Activated CD4-positive, CD25-positive, alpha-beta regulatory T cell treated with anti-CD3 and anti-CD28 coated beads, Interleukin-2, amount 50 U/mL, for 72 hours (primary cell): Measurements from ENCODE around the gene GNG8.

Experiments used
- DNase-seq: peaks from one replicate; pipeline ENCODE4 v3.0.0; 2021

The GNG8 gene

DNA sequence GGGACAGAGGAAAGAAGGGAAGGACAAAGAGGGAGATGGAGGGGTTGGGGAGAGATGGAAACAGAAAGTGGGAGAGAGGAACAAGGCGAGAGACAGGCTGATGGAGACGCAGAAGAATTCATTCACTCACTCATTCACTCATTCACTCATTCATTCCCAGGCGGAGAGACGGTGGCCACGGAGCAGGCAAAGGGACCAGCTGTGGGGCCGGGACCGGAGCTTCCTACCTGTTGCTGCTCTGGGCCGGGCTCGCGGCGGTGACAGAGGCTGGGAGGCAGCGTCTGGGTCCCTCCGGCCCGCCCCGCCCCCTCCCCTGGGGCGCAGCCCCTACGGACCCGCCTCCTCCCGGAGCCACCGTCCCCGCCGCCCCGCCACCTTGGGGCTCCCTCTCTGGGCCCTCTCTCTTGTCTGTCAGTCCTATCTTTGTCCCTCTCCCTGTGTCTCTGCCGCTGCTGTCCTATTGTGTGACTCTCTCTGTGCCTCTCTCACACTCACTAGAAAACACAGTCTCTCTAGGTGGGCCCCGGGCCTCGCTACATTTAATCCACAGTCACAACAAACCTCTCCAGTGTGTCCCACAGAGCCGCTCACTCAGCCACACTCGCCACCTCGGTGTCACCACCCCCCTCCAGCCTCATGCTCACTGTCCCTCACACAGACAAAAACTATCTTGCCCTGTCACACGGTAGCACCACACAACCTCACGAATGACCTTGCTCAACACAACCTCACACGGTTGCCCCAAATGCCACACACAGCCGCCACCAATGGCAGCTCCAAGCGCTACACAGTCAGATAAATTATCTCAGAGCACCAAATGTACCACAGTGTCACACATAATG is at the start of gene GNG8:
Gene GNG8 (minus strand): TSS at position 283 of the 842 bp plus-strand sequence. CDS start 1,520 bp downstream, outside the sequence.
- DNase-seq = no peak

DNA sequence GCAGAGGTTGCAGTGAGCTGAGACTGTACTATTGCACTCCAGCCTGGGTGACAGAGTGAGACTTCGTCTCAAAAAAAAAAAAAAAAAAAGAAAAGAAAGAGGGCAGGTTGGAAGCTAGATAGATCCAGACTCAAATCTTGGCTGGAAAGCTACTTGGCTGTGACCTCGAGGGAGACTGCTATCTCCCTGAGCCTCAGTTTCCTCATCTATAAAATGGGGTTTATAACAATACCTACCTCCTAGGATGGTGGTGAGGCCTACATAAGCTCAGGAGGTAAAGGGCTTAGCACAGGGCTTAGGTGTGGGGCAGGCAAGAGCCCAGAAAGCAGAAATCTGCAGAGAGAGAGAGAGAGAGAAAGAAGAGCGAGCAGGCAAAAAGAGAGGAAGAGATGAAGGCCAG is 49.2 kb upstream of the GNG8 start:
- DNase-seq = no peak

DNA sequence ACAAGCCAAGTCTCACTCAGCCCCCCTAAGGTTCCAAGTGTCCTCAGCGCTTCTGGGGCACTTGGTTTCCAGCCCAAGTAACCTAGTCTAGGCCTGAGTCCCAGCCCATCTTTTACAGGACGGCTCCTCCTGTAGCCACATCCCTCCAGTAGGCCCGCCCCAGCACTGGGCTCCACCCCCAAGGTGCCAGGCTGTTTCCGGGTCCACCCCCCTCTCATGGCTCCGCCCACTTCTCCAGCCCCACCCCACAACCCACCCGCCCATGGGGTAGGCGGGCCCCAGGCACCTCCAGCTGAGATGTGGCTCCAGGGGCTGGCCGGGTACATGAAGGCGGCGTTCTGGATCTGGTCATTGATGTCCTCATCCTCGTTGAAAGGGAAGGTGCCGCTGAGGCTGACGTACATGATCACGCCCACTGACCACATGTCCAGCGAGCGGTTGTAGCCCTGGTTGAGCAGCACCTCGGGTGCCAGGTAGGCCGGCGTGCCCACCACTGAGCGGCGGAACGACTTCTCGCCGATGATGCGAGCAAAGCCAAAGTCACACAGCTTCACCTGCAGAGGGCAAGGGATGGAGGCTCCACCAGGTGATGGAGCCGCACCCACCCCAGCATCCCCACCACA is 42.2 kb upstream of the GNG8 start:
- peak; percentile 69 for DNase-seq

DNA sequence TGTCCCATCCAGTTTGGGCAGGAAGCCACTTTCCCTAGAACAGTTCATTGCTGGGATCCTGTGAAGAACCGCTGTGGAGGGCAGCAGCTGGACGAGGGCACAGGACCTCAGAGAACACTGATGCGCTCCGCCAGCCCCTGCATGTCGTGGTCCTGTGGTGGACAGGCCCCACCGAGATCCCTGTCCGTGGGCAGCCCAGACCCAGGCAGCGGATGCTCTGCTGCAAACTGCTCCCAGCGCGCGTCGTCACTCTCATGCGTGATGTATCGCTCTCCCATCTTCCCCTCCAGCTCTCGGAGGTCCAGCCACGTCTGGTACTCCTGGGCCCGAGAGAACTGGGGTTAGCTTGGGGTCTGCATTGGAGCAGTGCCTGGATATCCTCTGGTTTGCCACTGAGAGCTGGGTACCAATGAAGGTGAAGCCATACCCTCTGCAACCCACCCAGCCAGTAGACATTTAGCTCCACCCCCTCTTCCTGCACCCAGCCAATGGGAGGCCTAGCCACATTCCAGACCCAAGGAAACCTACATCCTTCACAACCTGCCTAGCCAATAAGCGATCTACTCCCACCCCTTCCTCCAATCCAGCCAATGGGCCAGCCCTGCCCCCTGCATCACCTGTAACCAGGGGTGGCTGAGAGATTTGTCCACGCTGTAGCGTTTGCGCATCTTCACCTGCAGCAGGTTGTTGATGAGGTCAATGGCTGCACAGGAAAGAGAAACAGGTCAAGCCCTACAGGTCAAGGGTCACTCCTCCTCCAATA is 38.6 kb upstream of the GNG8 start:
- no peak for DNase-seq

DNA sequence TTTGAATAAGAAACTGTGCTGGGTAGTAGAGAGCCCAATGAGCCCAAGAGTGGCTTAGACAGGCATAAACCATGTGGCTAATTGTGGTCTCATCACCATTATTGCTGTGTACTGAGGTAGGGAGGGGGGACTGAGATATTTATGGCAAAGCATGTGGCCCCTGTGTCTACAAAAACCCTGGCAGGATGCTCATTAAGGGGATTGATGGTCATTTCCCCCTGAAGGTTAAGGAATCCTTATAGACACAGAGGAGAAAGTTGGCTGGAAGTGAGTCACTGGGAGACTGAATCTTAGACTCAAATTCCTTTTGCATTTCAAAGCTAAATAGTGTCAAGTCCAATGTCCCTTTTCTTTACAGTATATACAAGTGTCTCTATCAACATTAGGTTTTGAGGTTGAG is 34.8 kb upstream of the GNG8 start:
- no peak for DNase-seq

DNA sequence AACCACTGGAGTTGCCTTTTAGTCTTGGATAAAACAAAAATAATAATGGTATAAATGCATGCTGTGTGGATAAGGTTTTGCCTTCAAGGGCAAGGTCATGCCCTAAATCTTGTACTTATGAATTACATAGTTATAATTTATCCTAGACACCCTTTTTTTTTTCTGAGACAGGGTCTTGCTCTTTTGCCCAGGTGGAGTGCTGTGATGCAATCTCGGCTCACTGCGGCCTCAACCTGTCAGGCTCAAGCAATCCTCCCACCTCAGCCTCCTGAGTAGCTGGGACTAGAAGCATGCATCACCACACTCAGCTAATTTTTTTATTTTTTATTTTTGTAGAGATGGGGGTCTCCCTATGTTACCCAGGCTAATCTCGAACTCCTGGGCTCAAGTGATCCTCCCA is 32.7 kb upstream of the GNG8 start:
- DNase-seq = no peak

DNA sequence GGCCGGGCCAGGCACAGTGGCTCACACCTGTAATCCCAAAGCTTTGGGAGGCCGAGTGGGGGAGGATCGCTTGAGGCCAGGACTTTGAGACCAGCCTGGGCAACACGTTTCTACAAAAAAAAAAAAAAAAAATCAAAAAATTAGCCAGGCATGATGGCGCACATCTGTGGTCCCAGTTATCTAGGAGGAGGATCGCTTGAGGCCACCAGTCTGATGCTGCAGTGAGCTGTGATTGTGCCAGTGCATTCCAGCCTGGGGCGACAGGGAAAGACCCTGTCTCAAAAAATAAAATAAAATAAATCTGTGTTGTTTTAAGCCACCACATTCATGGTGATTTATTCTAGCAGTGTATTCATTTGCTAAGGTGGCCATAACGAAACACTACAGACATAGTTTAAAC is 29.1 kb upstream of the GNG8 start:
- no peak for DNase-seq

DNA sequence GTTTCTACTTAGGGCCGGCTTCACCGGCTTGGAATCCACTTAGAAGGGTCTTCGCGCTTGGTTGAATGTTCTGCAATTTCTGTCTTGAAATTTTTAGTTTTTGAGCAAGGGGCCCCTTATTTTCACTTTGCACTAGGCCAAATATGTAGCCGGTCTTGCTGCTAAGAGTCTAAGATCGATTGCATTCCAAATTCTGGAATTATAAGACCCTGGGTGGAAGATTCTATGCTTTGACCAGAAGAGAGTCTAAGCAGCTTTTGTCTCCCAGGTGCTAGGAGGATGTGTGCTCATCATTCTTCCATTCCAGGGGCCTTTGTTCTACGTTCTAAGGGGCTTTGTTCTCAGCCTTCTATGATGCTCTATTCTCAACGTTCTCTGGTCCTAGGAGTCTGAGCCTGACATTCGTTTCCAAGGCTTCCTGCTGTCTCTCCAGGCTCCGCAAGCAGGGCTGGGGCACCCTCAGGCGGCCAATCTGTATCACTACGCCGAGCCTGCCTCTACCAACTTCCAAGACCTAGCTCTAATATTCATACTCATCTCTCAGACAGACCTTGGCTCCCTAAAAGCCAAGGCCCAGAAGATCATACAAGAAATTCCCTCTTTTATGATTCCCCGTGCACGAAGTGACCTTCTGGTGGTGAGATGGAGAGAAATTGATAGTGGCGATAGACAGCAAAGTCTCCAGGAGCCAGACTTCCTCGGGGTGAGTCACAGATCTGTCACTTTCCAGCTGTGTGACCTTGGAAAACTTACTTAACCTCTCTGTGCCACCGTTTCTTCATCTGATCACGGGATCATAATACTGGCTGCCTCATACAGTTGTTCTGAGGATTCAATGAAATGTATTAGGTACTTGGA is 26.0 kb upstream of the GNG8 start:
- DNase-seq = peak; percentile 64

DNA sequence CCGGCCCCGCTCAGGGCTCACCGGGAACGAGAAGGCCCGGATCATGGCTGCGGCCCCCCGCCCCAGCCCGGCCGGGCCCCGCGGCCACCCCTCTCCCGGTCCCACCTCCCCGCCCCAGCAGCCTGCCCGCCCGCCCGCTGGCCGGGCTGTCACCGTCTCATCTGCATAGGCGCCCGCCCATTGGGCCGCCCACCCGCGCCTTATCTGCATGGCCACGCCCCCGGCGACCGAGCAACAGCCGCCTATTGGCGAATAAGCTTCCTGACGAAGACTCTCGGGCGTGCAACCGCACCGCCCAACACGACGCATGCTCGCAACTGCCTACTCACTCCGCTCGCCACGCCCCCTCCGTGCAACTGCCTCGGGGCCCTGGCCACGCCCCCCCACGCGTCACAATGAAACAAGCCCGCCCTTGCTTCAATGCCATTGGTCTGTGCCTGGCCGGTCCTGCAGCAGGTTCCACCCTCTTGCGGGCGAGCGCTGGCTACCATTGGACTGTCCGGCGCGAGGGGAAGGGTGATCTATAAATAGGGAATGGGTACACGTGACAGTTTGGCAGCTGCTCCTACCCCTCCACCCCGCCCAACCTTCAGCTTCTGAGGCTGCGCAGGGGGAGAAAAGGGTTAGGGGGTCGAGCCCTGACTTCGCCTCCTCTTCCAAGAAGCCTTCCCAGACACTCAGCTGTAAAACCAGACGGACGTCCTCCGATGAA is 25.2 kb upstream of the GNG8 start, which contains the start of gene DACT3:
Gene DACT3 (minus strand): TSS at position 163 of the 712 bp plus-strand sequence. CDS start 118 bp downstream, at position 45.
- peak; percentile 100 for DNase-seq

DNA sequence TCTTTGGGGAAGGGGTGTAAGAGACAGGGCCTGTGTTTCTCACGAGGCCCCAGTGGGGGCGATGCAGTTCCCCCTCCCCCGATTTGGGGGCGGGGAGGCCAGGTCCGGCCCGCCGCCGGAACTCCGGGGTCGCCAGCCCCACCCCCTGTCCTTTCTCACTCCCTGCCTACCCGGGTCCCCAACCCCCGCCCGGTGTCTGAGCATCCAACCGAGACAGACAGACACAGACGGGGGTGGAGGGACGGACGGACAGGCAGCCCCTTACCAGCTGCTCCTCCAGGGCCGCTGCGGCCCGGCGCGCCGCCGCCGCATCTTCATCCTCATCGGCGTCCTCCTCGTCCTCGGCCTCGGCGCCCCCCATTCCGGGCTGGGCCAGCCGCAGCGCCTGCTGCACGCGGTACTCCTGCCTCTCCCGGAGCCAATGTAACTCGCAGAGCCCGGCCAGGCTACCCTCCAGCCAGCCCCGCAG is 24.6 kb upstream of the GNG8 start:
- peak; percentile 41 for DNase-seq

DNA sequence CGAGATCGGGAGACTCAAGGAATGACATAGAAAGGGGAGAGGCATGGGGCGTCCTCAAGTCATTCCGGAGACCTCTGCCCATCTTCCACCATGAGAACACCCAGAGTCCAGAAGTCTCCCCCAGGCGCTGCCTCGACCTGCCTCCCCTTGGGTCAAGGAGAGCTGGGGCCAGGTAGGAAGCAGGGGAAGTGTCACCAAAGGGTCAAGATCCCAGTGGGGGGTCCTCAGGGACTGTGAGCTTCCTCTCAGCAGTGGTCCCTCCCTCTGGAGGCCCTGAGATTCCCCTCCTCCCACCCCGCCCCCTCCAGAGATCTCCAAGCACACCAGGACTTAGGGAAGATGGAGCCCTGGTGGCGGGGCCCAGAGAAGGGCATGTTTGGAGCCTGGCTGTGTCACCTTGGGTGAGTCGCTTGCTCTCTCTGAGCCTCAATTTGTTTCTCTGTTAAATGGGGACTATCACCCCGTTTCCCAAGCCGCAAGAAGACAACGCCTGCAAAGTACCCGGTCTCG is 24.1 kb upstream of the GNG8 start:
- no peak for DNase-seq

DNA sequence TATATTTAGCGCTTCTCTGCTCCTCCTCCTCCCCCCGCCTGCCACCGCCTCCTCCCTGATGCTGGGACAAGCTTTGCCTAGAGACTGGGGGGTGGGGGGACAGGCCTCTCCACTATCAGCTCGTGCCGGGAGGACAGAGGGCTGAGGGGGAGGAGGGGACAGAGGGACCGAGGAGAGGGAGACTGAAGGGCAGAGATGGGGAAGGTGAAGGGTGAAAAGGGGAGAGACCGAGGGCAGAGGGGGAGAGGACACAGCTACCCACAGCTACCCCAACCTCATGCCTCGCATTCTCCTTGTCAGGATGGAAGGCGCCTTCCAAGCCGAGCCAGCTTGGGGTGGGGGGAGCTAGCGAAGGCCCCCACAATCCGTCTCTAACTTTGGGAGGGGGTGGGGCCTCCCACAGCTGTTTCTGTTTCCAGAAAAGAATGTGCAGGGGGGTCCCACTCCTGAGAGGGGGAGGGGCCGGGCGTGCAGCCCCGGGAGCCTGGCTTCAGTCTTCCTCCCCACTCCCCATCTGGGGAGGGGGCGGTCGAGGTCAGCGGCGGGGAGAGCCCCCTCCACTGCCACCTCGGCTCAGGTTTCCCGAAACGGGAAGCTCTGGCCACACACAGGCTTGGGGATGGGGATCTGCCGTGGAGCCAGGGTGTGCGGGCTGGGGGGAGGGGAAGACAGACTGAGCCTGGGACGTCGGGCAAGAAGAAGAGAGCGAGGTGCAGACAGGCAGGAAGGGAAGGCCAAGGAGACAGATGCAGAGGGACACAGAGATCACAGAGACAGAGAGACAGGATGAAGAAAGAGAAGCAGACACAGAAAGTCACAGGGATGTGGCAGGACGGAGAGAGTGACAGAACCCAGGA is 23.4 kb upstream of the GNG8 start:
- DNase-seq = no peak

DNA sequence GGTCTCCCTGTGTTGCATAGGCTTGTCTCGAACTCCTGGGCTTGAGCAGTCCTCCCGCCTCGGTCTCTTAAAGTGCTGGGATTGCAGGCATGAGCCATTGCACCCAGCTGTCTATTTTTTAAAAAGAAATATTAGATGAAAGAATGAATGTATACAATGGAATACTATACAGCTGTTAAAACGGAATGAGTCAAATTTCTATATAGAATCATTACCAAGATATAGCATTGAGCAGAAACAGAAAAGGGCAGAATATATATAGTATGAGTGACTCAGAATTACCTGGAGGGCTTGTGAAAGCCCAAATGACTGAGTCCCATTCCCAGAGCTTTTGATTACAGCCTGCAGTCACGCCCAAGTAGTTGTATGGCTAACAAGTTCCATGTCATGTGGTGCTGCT is 20.5 kb upstream of the GNG8 start:
- no peak for DNase-seq

DNA sequence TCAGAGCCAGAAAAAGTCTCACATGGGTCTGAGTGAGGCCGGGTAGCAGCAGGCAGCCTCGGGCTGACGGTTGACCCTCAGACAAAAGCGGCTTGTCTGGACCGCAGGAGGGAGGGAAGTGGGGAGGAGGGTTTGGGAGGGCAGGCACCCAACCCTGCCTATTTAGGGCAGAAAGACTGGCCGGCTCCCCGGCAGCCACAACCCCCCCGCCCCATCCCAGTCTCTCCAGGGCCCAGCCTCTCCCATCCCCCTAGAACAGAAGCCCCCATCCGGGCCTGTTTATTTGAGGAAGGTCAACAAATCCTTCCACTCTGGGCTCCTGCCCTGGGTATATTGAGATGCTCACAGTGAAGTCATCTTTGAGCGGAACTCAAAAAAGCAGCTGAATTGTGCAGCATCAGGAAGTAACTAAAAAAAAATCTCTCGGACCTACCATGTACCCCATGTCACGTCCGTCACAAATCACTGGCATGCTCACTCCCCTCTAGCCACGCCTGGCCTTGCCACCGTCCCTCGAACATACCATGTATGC is 18.7 kb upstream of the GNG8 start:
- DNase-seq = no peak

DNA sequence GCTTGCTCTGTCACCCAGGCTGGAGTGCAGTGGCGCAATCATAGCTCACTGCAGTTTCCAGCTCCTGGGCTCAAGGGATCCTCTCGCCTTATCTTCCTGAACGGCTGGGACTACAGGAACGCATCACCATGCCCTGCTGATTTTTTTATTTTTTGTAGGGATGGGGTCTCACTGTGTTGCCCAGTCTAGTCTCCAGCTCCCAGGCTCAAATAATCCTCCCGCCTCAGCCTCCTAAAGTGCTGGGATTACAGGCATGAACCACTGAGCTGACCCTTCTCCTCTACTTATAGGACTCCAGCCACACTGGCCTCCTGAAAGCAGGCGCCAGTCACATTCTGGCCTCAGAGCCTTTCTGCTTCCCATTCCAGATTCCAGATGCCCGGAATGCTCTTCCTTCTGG is 14.4 kb upstream of the GNG8 start:
- DNase-seq = no peak

DNA sequence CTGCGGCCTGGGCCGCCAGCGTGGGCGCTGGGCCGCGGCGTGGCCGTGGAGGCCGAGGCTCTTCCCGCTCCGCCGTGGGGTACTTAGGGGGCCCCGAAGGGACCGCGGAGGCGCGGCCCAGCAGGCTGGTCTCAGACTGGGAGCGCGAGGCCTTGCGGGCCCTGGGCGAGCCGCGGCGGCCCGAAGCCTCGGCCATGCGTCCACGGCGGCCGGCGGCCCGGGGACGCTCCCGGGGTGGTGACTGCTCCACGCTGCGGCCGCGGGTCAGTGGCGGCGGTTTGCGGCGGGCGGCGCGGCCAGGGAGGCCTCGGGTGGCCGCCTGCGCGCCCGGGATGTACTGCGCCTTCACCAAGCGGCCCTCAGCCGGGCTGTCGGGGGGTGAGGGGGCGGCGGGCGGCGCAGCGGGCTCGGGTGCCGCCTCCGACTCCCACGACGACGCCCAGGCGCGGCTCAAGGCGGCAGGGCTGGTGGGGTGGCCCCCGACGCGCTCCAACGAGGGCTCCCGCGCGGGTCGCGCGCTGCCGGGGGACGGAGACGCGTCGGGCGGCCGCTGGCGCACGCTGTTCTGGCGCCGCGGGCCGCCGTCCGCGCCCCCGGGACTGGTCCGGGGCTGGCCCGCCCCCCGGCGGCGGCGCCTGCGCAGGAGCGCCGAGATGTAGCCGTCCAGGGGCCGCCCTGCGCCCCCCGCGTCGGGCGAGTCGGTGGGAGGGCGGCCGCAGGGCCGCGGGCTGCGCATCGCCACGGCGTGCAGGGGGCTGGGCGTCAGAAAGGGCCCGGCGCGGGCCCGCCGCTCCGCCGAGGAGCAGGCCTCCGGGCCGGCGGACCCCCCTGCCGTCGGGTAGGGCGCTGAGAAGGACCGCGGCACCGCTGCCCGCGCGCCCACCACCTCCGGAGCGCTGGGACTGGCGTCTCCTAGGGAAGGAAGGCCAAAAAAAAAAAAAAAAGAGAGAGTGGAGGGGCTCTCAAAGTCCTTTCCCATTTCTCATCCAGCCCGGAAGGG is 13.3 kb upstream of the GNG8 start:
- no peak for DNase-seq

DNA sequence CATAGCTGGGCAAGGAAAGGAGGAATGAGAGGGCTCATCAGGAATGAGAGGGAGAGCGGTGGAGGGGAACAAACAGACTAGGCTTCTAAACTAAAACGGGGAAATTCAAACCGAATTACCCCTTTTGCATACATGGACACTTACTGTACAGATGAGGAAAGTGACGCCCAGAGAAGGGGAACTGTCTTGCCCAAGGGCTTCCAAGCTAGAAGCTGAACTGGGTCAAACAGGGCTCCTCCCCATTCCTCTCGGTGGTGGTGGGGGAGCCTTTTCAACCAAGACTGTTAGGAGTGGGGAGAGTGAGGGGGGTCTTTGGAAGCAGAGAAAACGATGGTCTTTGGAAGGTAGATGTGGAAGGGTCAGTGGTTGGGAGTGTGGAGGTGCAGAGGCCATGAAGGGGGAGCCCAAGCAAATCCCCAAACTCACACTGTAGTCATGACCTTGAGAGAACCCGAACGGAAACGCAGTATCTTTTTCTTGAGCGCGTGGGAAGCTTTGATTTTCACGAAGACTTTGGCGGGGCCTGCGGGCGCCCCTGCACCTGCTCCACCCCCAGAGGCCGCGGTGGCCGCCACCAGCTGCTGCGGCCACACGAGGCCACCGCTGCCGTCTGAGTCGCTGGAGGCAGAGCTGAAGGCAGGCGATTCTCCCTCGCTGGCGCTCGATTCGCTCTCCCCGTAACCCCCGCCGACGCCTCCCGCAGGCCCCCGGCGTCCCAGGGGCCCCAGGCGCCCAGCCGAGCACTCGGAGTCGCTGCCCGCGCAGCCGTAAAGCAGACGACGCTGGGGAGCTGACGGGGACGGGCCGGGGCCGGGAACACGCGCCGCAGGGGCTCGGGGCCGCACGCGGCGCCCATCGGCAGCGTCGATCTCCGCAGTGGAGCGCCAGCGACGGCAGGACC is 12.3 kb upstream of the GNG8 start:
- DNase-seq = no peak

DNA sequence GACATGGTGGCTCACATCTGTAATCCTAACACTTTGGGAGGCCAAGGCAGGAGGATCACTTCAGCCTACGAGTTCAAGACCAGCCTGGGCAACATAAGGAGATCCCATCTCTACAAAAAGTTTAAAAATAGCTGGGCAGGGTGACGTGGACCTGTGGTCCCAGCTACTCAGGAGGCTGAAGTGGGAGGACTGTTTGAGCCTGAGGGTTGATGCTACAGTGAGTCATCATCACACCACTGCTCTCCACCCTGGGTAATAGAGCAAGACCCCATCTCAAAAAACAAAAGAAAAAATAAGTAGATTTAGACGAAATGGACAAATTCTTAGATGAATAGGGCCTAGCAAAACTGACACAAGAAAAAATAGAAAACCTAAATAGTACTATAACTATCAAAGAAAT is 10.4 kb upstream of the GNG8 start:
- DNase-seq = no peak
